ENCODE results near the gene MIGA2.

The MIGA2 gene

DNA sequence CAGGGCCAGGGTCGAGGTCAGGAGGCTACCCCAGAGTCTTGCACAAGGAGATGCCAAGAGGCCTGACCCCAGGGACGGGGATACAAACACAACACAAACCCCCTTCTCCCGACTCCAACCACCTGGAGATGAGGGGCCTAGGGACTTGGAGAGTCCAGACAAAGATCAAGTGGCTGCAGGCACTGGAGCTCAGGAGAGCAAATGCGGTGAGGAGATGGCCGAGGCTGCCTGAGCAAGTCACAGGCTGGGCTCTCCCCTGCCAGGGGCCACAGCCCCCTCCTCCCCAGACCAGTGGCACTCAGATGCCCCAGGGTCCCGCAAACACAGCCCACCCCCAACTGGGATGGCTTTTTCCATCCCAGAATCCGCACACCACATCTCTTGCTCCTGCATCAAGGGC lies 24.1 kb upstream of the MIGA2 start:
- peaks cover 74% of the 10 kb centered on the region for H3K36me3 ChIP-seq (ENCODE audit: control insufficient read depth, insufficient read depth, low read length)
- H3K9ac ChIP-seq (ENCODE audit: low read length), result no peak overlapping the region
- no peaks in the 10 kb centered on the region for H3K27me3 ChIP-seq (ENCODE audit: control insufficient read depth, insufficient read depth, low read length)
- no peak overlapping the region for H3K27ac ChIP-seq (ENCODE audit: low read depth, low read length)
- H3K4me1 ChIP-seq (ENCODE audit: control insufficient read depth, insufficient read depth, low read length), result no peaks in the 10 kb centered on the region
- H3K4me3 ChIP-seq (ENCODE audit: low read depth, low read length), result no peak overlapping the region
- H3K9me3 ChIP-seq (ENCODE audit: control insufficient read depth, insufficient read depth, low read depth, low read length), result no peaks in the 10 kb centered on the region

DNA sequence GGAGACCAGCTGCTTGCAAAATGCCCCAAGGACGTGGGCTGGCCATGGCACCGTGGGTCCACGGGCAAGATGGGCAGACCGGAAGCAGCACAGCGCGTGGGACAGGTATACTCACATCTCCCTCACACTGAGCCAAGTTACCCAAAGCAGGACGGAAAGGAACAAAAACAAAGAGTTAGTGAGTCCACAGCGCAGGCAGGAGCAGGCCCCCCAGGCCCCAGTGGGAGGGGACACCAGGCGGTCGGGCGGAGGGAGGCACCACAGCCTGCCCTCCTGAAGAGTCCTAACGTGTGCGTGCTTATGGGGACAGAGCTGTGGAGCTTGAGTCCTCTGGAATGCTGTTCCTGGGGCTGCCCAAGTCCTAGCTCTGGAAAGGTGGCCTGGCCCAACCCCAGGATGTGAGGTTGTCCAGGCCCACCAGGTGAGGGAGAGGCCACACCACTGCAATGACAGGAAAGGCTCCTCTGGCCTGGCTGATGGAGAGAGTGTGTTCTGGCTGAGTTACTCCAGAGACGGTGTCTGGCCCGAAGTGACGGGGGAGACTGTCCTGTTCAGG lies 23.5 kb upstream of the MIGA2 start:
- H3K27me3 ChIP-seq (ENCODE audit: control insufficient read depth, insufficient read depth, low read length), result no peaks in the 10 kb centered on the region
- H3K9ac ChIP-seq (ENCODE audit: low read length), result no peak overlapping the region
- no peaks in the 10 kb centered on the region for H3K9me3 ChIP-seq (ENCODE audit: control insufficient read depth, insufficient read depth, low read depth, low read length)
- H3K4me1 ChIP-seq (ENCODE audit: control insufficient read depth, insufficient read depth, low read length), result no peaks in the 10 kb centered on the region
- H3K4me3 ChIP-seq (ENCODE audit: low read depth, low read length), result no peak overlapping the region
- no peak overlapping the region for H3K27ac ChIP-seq (ENCODE audit: low read depth, low read length)
- peaks cover 68% of the 10 kb centered on the region for H3K36me3 ChIP-seq (ENCODE audit: control insufficient read depth, insufficient read depth, low read length)

DNA sequence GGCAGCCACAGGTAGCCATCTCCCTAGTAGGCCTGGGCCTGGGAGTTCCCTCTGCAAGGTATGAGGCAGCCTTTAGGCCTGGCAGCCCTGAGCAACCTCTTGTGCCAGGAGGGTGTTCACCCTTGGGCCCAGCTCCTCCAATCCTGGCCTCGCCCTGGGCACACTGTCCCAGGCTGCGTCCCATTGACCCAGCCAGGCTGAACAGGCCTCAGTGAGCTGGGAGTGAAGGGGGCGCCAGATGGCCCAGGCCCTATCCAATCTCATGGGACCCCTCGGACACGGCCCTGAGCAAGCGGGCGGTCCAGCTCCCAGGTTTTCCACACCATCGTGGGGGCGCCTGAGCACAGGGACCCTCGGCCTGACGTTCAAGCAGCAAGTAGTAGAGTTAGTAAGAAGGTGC lies 22.8 kb upstream of the MIGA2 start:
- H3K4me1 ChIP-seq (ENCODE audit: control insufficient read depth, insufficient read depth, low read length), result no peaks in the 10 kb centered on the region
- no peak overlapping the region for H3K9ac ChIP-seq (ENCODE audit: low read length)
- peaks cover 61% of the 10 kb centered on the region for H3K36me3 ChIP-seq (ENCODE audit: control insufficient read depth, insufficient read depth, low read length)
- H3K27ac ChIP-seq (ENCODE audit: low read depth, low read length), result peak overlapping the region; percentile 19; the same call in 1 of the 2 replicates
- H3K27me3 ChIP-seq (ENCODE audit: control insufficient read depth, insufficient read depth, low read length), result no peaks in the 10 kb centered on the region
- H3K9me3 ChIP-seq (ENCODE audit: control insufficient read depth, insufficient read depth, low read depth, low read length), result no peaks in the 10 kb centered on the region
- H3K4me3 ChIP-seq (ENCODE audit: low read depth, low read length), result no peak overlapping the region

GRCh38 chr9:129014124-129014523 lies 22.3 kb upstream of the MIGA2 start:
- Histone ChIP-seq H3K9ac (ENCODE audit: low read length) (no peak overlapping the region), H3K27ac (ENCODE audit: low read depth, low read length) (peak overlapping the region; percentile 19; the same call in 1 of the 2 replicates), H3K4me3 (ENCODE audit: low read depth, low read length) (no peak overlapping the region), H3K27me3 (ENCODE audit: control insufficient read depth, insufficient read depth, low read length) (no peaks in the 10 kb centered on the region), H3K4me1 (ENCODE audit: control insufficient read depth, insufficient read depth, low read length) (no peaks in the 10 kb centered on the region), H3K36me3 (ENCODE audit: control insufficient read depth, insufficient read depth, low read length) (peaks cover 62% of the 10 kb centered on the region), H3K9me3 (ENCODE audit: control insufficient read depth, insufficient read depth, low read depth, low read length) (no peaks in the 10 kb centered on the region)

GRCh38 chr9:129014608-129015007 lies 21.8 kb upstream of the MIGA2 start:
- Histone ChIP-seq H3K9ac (ENCODE audit: low read length) (no peak overlapping the region), H3K9me3 (ENCODE audit: control insufficient read depth, insufficient read depth, low read depth, low read length) (no peaks in the 10 kb centered on the region), H3K4me3 (ENCODE audit: low read depth, low read length) (no peak overlapping the region), H3K27me3 (ENCODE audit: control insufficient read depth, insufficient read depth, low read length) (no peaks in the 10 kb centered on the region), H3K4me1 (ENCODE audit: control insufficient read depth, insufficient read depth, low read length) (no peaks in the 10 kb centered on the region), H3K27ac (ENCODE audit: low read depth, low read length) (peak overlapping the region; percentile 19; the same call in 1 of the 2 replicates), H3K36me3 (ENCODE audit: control insufficient read depth, insufficient read depth, low read length) (peaks cover 60% of the 10 kb centered on the region)

GRCh38 chr9:129021091-129021490 lies 15.3 kb upstream of the MIGA2 start:
- Histone ChIP-seq H3K4me1 (ENCODE audit: control insufficient read depth, insufficient read depth, low read length) (peaks cover 20% of the 10 kb centered on the region; the same call in 1 of the 2 replicates), H3K9ac (ENCODE audit: low read length) (no peak overlapping the region), H3K36me3 (ENCODE audit: control insufficient read depth, insufficient read depth, low read length) (peaks cover 12% of the 10 kb centered on the region), H3K9me3 (ENCODE audit: control insufficient read depth, insufficient read depth, low read depth, low read length) (no peaks in the 10 kb centered on the region), H3K27ac (ENCODE audit: low read depth, low read length) (no peak overlapping the region), H3K27me3 (ENCODE audit: control insufficient read depth, insufficient read depth, low read length) (no peaks in the 10 kb centered on the region), H3K4me3 (ENCODE audit: low read depth, low read length) (no peak overlapping the region)

DNA sequence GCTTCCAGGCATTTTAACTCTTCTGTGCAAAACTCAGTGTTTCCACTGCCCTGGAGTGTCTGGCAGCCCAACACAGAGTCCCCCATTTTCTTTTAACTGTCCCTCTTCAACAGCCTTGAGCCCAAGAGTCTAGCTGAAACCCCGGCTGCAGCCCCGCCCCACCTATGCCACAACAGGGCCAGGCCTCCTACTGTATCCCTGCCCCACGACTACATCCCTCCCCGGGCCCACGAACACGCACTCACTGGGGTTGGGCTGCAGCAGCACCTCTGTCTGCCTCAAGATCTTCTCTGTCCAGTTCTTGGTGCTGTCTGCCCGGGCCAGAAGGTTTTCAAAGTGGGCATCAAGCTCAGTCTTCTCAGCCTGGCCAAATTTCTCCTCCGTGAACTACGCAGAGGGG lies 14.4 kb upstream of the MIGA2 start:
- Histone ChIP-seq H3K27ac (ENCODE audit: low read depth, low read length) (0 out of 2 replicates have a peak overlapping the region, but pooled peaks have one; percentile 18), H3K9ac (ENCODE audit: low read length) (no peak overlapping the region), H3K4me3 (ENCODE audit: low read depth, low read length) (no peak overlapping the region), H3K36me3 (ENCODE audit: control insufficient read depth, insufficient read depth, low read length) (peaks cover 8% of the 10 kb centered on the region), H3K27me3 (ENCODE audit: control insufficient read depth, insufficient read depth, low read length) (no peaks in the 10 kb centered on the region), H3K9me3 (ENCODE audit: control insufficient read depth, insufficient read depth, low read depth, low read length) (no peaks in the 10 kb centered on the region), H3K4me1 (ENCODE audit: control insufficient read depth, insufficient read depth, low read length) (peaks cover 23% of the 10 kb centered on the region; the same call in 1 of the 2 replicates)

GRCh38 chr9:129023036-129023907 lies 13.2 kb upstream of the MIGA2 start:
- no peak overlapping the region for H3K27ac ChIP-seq (ENCODE audit: low read depth, low read length)
- no peak overlapping the region; the same call in 1 of the 2 replicates for H3K4me3 ChIP-seq (ENCODE audit: low read depth, low read length)
- H3K9me3 ChIP-seq (ENCODE audit: control insufficient read depth, insufficient read depth, low read depth, low read length), result no peaks in the 10 kb centered on the region
- H3K9ac ChIP-seq (ENCODE audit: low read length), result no peak overlapping the region
- no peaks in the 10 kb centered on the region for H3K27me3 ChIP-seq (ENCODE audit: control insufficient read depth, insufficient read depth, low read length)
- H3K4me1 ChIP-seq (ENCODE audit: control insufficient read depth, insufficient read depth, low read length), result peaks cover 29% of the 10 kb centered on the region; the same call in 1 of the 2 replicates
- H3K36me3 ChIP-seq (ENCODE audit: control insufficient read depth, insufficient read depth, low read length), result peaks cover 8% of the 10 kb centered on the region

DNA sequence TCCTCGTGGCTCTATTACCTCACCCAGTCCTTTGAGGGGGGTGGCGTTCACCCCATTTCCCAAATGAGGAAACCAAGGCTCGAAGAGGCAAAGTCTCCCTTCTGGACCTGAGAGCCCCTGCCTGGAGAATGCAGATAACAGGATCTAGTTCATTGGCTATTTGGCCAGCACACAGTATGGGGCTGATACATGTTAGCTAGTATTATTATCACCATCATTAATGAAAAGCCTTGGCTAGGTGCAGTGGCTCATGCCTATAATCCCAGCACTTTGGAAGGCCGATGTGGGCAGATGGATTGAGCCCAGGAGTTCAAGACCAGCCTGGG lies 12.6 kb upstream of the MIGA2 start:
- Histone ChIP-seq H3K27ac (ENCODE audit: low read depth, low read length) (no peak overlapping the region), H3K4me1 (ENCODE audit: control insufficient read depth, insufficient read depth, low read length) (peaks cover 29% of the 10 kb centered on the region; the same call in 1 of the 2 replicates), H3K9ac (ENCODE audit: low read length) (no peak overlapping the region), H3K36me3 (ENCODE audit: control insufficient read depth, insufficient read depth, low read length) (peaks cover 6% of the 10 kb centered on the region), H3K9me3 (ENCODE audit: control insufficient read depth, insufficient read depth, low read depth, low read length) (no peaks in the 10 kb centered on the region), H3K4me3 (ENCODE audit: low read depth, low read length) (no peak overlapping the region; the same call in 1 of the 2 replicates), H3K27me3 (ENCODE audit: control insufficient read depth, insufficient read depth, low read length) (no peaks in the 10 kb centered on the region)

DNA sequence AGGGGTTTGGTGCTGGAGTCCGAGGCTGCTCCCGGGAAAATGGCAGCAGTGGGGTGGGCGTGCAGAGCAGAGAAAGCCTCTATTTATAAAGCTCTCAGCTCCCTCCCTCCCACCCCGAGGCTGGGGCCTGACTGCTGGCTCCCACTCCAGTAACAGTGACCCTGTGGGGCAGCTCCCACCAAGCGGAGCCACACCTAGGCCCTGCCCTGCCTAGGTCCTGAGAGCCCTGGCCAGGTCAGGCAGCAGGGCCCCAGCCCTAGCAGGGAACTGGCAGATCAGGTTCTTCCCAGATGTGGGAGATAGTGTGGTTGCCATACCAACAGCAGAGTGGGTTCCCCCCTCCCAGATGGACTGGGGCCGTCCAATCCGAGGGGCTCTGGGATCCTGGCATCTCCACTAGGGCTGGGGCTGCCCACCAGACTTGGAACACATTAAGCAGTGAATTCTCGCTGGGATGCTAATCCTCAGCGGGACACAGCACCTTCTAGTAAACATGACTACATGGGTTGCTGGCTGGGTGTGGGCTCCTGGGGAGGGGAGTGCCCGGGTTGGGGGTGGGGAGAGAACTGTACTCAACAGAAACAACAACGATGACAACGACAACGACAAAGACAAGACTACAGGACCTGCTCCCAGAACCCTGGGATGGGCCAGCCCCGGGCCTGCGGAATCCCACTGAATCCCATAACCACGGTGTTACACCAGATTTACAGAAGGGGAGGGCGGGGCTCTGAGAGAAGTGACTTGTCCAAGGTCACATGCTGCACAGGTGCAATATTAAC lies 9.8 kb upstream of the MIGA2 start:
- H3K27ac ChIP-seq (ENCODE audit: low read depth, low read length), result no peak overlapping the region
- no peaks in the 10 kb centered on the region for H3K27me3 ChIP-seq (ENCODE audit: control insufficient read depth, insufficient read depth, low read length)
- H3K36me3 ChIP-seq (ENCODE audit: control insufficient read depth, insufficient read depth, low read length), result no peaks in the 10 kb centered on the region
- no peaks in the 10 kb centered on the region for H3K9me3 ChIP-seq (ENCODE audit: control insufficient read depth, insufficient read depth, low read depth, low read length)
- H3K9ac ChIP-seq (ENCODE audit: low read length), result peak overlapping the region; percentile 77
- H3K4me1 ChIP-seq (ENCODE audit: control insufficient read depth, insufficient read depth, low read length), result peaks cover 34% of the 10 kb centered on the region
- H3K4me3 ChIP-seq (ENCODE audit: low read depth, low read length), result peak overlapping the region; percentile 84

Measured in HUES6 (cell line).